ENCODE measurements around the gene CNOT4.

CNOT4 gene

GRCh38 chr7:135490783-135491182 lies 19.1 kb downstream of the CNOT4 start:
- no peak overlapping the region for H3K4me3 ChIP-seq (replicated peaks; ENCODE audit: insufficient read depth, low read length)
- DNase-seq (ENCODE audit: low read depth in 1 of 2, low spot score in 1 of 2), result no peak
- H3K27ac ChIP-seq (replicated peaks), result no peak overlapping the region

GRCh38 chr7:135489791-135490190 lies 20.1 kb downstream of the CNOT4 start:
- no peaks in the 10 kb centered on the region for H3K27me3 ChIP-seq (ENCODE audit: insufficient read depth, poor library complexity, severe bottlenecking)
- H3K4me3 ChIP-seq (replicated peaks; ENCODE audit: insufficient read depth, low read length), result no peak overlapping the region
- no peak overlapping the region for H3K27ac ChIP-seq (replicated peaks)
- no peak for DNase-seq (ENCODE audit: low read depth in 1 of 2, low spot score in 1 of 2)
- TF ChIP-seq CTCF (IDR thresholded peaks at IDR 0.05; ENCODE audit: insufficient read depth, low read length), result no peak
- no peak for TF ChIP-seq POLR2AphosphoS5 (IDR thresholded peaks at IDR 0.05; ENCODE audit: low read depth)
- no peak for TF ChIP-seq REST (IDR thresholded peaks at IDR 0.05; ENCODE audit: insufficient replicate concordance, low read depth)
- TF ChIP-seq GABPA (IDR thresholded peaks at IDR 0.05; ENCODE audit: low read depth), result no peak
- TF ChIP-seq SPI1 (IDR thresholded peaks at IDR 0.05; ENCODE audit: borderline replicate concordance, low read depth), result no peak

More at GRCh38 chr7:135490783-135491182, 19.1 kb downstream of the CNOT4 start:
- TF ChIP-seq GABPA (IDR thresholded peaks at IDR 0.05; ENCODE audit: low read depth) (no peak), REST (IDR thresholded peaks at IDR 0.05; ENCODE audit: insufficient replicate concordance, low read depth) (no peak), POLR2AphosphoS5 (IDR thresholded peaks at IDR 0.05; ENCODE audit: low read depth) (no peak), SPI1 (IDR thresholded peaks at IDR 0.05; ENCODE audit: borderline replicate concordance, low read depth) (no peak), CTCF (IDR thresholded peaks at IDR 0.05; ENCODE audit: insufficient read depth, low read length) (no peak)
- H3K27me3 ChIP-seq (ENCODE audit: insufficient read depth, poor library complexity, severe bottlenecking), result no peaks in the 10 kb centered on the region

GRCh38 chr7:135486261-135486920 lies 23.5 kb downstream of the CNOT4 start:
- H3K4me3 ChIP-seq (replicated peaks; ENCODE audit: insufficient read depth, low read length), result no peak overlapping the region
- TF ChIP-seq CTCF (IDR thresholded peaks at IDR 0.05; ENCODE audit: insufficient read depth, low read length), result no peak
- TF ChIP-seq REST (IDR thresholded peaks at IDR 0.05; ENCODE audit: insufficient replicate concordance, low read depth), result no peak
- H3K27ac ChIP-seq (replicated peaks), result no peak overlapping the region
- H3K27me3 ChIP-seq (ENCODE audit: insufficient read depth, poor library complexity, severe bottlenecking), result no peaks in the 10 kb centered on the region
- no peak for DNase-seq (ENCODE audit: low read depth in 1 of 2, low spot score in 1 of 2)
